Left forelimb (tissue), 1 donor: ENCODE results near the gene PRDX1.
"Not testable (repeated sequence)": the region's sequence is repeated elsewhere in the genome, so short reads cannot be mapped to it uniquely, and the experiment has no call there.

ENCODE experiments used
- DNase-seq: peaks from one replicate; pipeline ENCODE4 v3.0.0-alpha.2; 2018; ENCODE audit warnings: low spot score

Gene PRDX1

DNA sequence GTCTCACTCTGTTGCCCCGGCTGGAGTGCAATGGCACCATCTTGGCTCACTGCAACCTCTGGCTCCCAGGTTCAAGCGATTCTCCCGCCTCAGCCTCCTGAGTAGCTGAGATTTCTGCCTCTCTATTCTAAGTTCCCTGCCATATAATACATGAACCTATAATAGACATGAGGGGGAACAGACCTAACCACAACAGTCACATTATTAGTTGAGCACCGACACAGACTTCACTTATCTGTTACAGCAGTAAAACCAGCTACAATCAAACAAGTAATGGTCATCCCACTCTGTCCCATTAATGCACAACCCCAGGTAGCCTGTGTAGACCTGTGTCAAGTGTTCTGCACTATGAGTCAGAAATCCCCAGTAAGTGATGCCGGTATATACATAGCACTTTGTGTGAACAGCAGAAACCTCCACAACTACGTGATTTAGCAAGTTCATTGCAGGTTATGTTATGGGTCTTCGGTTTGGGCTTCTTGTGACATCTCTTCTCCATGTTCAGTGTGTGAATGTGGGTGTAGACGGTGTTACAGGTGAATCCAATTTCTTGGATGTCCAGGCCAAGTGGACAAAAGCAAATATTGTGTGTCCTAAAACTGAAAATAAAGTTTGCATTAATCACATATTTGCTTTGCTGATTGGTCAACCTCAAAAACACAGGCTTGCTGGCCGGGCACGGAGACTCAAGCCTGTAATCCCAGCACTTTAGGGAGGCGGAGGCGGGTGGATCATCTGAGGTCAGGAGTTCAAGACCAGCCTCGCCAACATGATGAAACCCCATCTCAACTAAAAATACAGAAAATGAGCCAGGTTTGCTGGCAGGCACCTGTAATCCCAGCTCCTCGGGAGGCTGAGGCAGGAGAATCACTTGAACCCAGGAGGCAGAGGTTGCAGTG, 18.0 kb downstream of the PRDX1 start:
- no peak for DNase-seq

DNA sequence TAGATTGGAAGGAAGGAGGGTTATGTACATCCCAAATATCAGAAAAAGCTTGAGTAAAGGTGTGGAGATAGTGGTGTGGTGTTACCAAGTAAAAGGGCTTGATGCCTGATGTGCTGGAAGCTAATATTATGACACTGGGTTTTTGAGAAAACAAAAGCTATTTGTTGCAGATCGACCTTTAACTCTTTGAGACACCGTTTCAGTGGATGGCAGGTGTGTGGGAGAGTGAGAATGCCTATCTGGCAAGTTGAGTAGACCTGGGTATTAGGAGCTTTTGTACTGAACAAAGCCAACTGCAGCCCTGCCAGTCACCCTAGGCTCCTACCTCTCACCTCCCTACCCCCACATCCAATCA, 20.2 kb downstream of the PRDX1 start:
- no peak for DNase-seq

DNA sequence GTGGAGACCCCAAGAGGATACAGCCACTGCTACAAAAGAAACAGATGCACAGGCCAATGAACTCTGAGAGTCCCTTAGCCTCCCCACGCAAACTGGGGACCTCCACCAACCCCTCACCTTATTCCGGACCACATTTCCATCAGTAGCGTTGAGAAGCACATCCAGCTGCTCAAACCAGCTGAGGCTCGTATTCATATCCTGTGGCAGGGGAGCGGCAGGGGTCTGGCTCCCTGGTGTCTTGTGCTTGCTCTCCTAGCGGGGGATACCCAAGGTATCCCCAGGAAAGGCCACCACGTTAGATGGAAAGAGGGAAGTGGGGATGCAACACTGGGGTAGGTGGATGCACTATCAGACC, 22.3 kb downstream of the PRDX1 start:
- no peak for DNase-seq

DNA sequence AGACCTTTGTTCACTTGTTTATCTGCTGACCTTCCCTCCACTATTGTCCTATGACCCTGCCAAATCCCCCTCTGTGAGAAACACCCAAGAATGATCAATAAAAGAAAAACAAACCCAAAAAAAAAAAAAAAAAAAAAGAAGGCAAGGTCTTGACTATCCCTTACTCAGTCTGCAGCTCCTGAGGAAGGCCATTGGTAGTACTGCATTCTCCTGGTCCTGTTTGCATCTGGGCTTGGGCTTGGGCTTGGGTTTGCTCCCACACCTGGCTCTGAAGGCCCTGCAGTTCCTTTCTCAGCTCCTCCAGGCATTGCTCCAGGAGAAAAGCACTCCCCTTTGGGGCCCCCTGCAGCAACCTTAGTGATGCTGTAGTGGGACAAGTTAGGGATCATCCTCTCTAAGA, 23.4 kb downstream of the PRDX1 start:
- no peak for DNase-seq

DNA sequence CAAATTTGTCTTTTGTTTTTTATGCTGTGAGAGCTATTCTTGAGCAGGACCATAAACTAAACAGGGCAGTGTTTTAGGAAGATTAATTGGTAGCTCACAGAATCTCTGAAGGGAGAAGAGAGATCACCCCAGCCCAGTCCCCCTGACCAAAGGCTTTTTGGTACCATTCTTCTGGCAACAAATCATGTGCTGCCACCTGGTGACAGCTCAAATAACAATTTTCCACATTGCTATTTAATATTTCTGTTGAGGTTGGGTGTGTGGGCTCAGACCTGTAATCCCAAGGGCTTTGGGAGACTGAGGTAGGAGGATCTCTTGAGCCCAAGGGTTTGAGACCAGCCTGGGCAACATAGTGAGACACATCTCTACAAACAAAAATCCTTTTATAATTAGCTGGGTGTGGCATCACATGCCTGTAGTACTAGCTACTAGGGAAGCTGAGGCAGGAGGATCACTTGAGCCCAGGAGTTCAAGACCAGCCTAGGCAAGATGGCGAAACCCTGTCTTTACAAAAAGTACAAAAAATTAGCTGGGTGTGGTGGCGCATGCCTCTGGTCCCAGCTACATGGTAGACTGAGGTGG, 28.5 kb downstream of the PRDX1 start:
- DNase-seq, result no peak

DNA sequence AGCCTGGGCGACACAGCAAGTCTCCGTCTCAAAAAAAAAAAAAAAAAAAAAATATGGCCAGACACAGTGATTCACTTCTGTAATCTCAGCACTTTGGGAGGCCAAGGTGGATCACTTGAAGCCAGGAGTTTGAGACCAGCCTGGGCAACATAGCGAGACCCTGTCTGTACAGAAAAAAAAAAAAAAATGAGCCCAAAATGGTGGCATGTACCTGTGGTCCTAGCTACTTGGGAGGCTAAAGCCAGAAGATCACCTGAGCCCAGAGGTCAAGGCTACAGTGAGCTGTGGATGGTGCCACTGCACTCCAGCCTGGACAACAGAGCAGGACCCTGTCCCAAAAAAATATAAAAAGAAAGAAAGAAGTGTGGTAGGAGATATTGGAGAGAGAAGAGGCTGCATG, 29.0 kb downstream of the PRDX1 start:
- no peak for DNase-seq

DNA sequence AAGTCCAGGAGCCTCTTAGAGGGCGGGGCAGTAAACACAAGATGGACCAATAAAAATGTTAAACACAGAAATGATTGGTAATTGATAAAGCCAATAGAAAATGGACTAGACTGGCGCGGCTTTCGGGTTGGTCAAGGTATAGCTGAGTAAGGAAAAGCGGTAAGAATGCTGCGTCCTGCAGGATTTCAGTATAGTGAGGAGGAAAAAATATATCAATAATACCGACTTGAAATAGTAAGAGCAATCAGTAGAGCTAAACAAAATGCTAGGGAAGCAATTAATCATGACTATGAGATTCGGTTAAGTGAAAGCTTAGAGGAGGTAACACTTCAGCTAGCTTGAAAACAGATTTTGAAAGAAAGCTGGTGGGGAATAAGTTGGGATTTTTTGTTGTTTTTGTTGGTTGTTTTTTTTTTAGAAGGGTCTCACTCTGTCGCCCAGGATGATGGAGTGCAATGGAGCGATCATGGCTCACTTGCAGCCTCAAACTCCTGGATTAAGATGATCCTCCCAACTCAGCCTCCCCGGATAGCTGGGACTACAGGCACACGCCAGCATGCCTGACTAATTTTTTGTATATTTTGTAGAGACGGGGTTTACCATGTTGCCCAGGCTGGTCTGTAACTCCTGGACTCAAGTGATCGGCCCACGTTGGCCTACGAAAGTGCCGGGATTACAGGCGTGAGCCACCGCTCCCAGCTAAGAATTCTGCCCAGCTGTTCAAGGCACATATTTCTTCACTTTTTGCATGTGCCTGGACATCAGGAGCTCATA, 30.0 kb downstream of the PRDX1 start:
- DNase-seq, result no peak

DNA sequence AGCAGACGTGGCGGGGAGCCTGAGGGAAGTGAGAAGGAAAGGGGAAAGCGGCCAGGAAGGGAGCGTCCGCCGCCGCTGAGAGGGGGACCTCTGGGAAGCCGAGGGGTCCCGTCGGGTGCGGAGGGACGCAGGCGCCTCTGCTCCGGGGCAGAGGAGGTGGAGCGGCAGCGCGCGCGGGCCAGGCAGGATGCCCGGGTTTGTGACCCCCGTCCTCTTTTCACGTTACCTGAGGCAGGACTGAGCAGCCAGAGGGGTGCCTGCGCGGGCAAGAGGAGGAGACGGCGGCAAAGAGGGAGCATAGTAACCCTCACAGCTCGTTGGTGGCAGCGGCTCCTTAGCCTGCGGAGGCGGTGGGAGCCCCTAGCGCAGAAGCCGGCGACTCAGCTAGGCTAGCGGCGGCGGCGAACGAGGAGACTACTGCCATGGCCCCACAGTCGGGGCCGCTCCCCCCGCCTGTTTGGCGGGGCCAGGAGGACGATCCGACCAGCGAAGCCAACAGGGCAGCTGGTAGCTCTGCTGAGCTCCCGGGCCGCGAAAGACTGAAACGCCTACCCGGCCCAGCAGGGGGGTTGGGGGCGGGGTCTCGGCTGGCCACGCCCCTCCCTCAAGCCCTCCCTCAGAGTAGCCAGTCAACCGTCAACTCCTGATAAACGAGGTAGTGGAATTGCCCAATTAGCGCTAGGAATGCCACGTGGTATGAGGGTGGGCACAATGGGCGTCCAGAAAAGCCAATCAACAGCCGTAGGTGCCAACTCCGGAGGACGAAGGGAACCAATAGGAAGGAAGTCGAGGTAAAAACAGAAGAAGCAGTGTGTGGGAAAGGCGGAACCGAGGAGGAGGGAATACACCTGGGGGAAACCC, 30.8 kb downstream of the PRDX1 start, which contains the start of gene TESK2:
TSS of gene TESK2 (minus strand) at position 538 of the 861 bp plus-strand sequence. CDS start 33,378 bp downstream, outside the sequence.
- DNase-seq, result peak; percentile 98

DNA sequence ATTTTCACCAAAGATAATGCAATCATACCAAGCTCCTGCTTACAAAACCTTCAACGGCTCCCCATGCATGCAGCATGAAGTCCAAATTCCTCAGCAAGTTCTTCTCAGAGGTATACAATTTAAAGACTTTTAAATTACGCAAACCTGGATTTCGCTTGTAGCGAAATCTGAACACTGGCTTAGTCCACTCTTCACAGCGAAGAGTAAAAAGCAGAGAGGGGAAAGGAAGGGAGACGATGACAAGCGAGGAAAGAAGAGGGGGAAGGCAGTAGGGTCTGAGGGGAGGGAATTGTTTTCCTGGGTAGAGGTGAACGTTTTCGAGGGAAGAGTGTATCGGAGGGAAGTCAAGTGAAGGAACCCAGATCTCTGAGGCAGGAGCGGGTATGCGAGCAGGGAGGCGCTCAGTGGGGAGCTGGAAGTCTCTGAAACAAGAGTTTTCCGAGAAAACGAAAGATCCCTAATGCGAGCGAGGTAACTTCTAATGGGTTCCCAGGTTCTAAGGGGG, 31.5 kb downstream of the PRDX1 start:
- no peak for DNase-seq

DNA sequence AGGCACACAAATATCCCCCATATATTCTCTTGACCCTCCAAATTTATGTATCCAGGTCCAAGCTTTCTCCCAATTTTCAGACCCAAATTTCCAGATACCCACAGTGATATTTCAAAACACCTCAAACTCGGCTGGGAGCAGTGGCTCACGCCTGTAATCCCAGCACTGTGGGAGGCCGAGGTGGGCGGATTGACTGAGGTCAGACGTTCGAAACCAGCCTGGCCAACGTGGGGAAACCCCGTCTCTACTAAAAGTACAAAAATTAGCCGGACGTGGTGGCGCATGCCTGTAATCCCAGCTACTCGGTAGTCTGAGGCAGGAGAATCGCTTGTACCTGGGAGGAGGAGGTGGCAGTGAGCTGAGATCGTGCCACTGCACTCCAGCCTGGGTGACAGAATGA, 32.3 kb downstream of the PRDX1 start:
- DNase-seq, result not testable (repeated sequence)

DNA sequence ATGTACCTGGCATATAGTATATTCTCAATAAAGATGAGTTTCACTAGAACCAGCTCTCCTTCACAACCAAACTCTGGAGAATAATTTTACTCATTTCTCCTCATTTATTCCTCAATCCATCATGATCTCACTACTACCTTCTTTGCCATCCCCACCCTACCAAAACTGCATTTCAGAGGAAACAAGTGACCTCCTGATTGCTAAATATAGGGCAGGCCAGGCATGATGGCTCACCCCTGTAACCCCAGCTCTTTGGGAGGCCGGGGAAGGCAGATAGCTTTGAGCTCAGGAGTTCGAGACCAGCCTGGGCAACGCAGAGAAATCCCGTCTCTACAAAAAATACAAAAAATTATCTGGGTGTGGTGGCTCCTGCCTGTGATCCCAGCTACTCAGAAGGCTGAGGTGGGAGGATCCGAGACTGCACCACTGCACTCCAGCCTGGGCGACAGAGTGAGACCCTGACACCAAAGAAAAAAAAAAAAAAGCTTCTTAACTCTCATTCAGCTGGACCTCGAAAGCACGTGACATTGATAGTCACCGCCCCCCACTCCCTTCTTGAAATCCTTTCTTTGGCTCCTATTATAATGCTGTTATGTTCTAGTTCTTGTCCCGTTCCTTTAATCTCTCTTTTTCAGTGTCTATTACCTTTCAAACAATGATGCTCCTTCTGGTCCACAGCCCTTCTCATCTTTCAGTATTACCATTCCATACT, 32.9 kb downstream of the PRDX1 start:
- no peak for DNase-seq

DNA sequence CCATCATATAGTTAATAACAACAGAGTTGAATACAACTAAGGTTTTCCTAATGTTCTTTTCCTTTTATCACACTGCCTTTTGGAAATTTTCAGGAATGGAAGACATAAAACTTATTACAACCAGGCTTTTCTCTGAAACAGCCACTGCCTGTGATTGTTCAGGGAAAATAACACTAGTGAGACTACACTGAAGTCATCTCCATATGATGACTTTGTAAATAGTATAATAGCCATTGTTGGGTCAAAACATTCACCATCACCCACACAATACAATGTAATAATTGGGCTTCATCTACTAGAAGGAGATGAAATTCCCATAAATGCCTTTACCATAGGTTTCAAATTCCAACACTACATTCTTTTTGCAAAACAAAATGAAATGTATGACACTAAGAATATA, 35.7 kb downstream of the PRDX1 start:
- no peak for DNase-seq

DNA sequence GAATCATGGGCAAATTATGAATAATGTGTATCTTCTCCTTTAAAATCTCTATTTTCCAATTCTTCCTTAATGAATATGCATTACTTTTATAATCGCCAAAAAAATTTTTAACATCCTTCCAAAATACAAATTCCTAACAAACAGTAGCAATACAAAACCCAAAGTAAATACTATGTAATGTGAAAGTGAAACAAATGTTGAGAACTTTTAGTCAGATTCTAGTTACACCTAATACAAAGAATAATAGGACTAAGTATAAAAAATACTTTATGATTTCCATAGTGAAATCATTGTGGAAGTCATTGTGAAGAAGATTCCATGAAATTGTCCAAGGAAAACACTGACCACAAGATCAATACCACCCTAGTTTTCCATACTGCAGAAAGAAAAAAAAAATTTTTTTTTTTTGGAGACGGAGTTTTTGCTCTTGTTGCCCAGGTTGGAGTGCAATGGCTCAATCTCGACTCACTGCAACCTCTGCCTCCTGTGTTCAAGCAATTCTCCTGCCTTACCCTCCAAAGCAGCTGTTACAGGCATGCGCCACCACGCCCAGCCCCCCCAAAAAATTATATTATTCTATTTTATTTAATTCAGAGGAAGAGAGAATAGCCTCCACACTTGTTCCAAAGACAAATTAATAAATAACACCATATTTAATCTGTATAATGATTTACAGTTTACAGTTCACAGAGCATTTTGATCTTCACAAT, 42.5 kb downstream of the PRDX1 start:
- DNase-seq, result no peak

DNA sequence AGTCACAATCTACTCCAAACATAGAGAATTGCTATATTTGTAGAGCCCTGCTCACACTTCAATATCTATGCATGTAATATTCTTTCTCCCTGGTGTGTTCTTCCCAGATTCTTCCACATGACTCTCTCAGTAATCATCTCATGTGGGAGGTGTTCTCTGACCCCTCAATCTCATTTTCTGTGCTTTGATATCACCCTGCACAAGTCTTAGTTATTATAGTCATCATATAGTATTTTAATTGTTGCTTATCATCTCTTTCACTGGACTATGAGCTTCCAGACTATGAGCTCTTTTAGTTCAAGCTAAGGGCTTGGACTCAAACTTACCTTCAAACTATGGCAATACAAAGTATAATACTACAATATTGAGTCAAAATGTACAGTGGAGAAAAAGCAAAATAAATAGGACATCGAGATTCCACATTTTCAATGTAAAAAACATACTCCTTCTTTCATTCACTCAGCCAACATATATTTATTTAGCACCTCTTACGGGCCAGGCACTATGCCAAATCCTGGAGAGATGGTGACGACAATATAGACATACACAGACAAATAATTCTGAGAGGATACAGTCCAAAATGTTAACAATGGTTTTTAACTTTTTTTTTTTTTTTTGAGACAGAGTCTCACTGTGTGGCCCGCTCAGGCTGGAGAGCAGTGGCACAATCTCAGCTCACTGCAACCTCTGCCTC, 43.4 kb downstream of the PRDX1 start:
- DNase-seq, result no peak

DNA sequence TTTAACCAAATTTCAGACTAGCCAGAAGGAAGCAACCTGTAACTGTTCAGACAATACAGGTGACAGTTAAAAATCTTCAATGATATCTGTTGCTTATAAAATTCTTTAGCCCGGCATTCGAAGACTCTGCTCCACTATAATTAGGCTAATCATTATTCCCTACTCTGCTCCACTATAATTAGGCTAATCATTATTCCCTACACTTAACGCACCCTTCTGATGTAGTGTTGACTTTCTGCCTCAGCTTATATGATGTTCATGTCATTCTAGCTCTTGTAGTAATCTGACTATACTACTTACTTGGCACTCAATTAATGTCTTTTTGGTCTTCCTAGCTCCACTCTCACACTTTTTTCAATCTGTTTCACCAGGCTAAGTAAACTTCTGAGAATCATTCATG, 44.0 kb downstream of the PRDX1 start:
- DNase-seq, result no peak

DNA sequence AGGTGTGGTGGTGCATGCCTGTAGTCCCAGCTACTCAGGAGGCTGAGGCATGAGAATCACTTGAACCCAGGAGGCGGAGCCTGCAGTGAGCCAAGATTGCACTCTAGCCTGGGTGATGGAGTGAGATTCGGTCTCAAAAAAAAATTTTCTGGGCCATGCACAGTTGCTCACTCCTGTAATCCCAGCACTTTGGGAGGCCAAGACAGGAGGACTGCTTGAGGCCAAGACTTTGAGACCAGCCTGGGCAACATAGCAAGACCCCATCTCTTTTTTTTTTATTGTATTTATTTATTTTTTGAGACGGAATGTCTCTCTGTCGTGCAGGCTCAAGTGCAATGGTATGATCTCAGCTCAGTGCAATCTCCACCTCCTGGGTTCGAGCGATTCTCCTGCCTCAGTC, 47.5 kb downstream of the PRDX1 start:
- DNase-seq, result not testable (repeated sequence)

DNA sequence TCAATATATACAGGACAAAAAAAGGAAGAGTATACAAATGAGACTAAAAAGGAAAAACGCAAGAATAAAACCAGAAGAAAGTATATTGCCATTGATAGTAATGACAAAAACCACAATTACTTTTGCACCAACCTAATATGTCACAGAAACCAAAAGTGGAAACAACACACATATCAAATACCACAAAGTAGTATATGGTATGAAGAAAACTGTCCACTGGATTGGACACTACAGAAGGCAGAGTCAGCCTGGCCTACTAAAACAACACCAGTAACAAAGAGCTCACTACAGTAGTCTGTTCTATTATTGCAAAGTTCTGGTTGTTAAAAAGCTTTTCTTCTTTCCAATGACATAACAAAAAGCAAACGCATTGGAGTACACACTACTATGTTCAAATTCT, 48.4 kb downstream of the PRDX1 start:
- no peak for DNase-seq

DNA sequence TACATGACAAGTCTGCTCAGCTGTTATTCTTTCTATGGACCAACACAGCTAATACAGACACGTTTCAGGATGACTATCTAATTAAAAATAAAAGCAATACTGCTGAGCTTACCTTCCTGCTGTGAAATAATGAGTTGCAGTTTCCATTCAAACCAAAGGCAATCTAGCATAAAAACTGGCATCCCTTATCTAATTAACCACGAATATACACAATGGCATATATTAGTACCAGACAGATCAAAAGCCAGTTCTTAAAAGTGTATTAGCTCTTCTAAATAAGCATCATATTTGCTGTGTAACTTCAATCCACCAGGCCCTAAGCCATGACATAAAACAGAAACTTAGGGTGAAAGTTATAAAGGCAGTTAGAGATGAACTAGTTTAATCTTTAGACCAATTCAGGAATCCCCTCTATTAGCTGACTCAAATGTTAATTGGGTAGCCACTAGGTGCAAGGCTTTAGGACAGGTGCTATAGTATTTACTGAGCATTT, 51.3 kb downstream of the PRDX1 start:
- DNase-seq, result no peak

DNA sequence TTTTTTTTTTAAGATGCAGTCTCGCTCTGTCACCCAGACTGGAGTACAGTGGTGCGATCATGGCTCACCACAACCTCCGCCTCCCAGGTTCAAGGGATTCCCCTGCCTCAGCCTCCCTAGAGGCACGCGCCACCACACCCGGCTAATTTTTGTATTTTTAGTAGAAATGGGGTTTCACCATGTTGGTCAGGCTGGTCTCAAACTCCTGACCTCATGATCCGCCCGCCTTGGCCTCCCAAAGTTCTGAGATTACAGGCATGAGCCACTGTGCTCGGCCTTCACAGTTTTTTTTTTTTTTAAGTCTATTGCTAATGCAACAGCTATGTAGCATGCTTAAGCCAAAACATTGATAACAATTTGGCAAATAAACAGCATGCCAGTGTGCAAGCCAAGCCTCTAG, 54.3 kb downstream of the PRDX1 start:
- not testable (repeated sequence) for DNase-seq

DNA sequence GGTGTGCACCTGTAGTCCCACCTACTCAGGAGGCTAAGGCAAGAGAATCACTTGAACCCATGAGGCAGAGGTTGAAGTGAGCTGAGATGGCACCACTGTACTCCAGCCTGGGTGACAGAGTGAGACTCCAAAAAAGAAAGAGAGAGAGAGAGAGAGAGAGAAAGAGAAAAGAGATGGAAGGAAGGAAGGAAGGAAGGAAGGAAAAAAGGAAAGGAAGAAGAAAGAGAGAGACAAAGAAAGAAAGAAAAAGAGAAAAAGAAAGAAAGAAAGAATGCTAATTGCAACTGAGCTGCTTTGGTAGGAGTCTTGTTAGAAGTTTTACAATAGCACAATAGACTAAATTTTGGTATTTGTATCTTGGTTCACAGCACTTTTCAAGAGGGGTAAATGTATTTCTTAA, 56.4 kb downstream of the PRDX1 start:
- DNase-seq, result no peak
